Spleen (tissue), 11 donors: ENCODE results near the gene FXYD2. TPM values are rescaled to one million over a fixed set of nuclear protein-coding genes. Genes with fewer than 3 reads are reported as not detected.

Source experiments
- DNase-seq: peaks from one replicate; pipeline ENCODE4 v3.0.0-alpha.2; 2020
- H3K27ac ChIP-seq, 8 donors: fragments of 200-600 bp; sonication (generic) in 7 of 8; 1 replicate in 4 of 8; 2 replicates in 4 of 8; pipeline versions ENCODE4 v1.5.0 to v1.8.0; 2016 to 2021; ENCODE audit warnings: inconsistent platforms in 4 of 8, mild to moderate bottlenecking in 4 of 8, moderate library complexity in 1 of 8
- H3K27me3 ChIP-seq, 7 donors: fragments of 200-600 bp; sonication (generic) in 6 of 7; replicated peaks in 1 of 7; 1 replicate in 4 of 7; 2 replicates in 3 of 7; pipeline versions ENCODE4 v1.5.0 to v1.8.0; 2016 to 2021; ENCODE audit warnings: inconsistent platforms in 3 of 7, mild to moderate bottlenecking in 1 of 7
- H3K36me3 ChIP-seq, 6 donors: fragments of 200-600 bp; sonication (generic) in 5 of 6; 1 replicate in 4 of 6; 2 replicates in 2 of 6; pipeline versions ENCODE4 v1.5.0 to v1.8.0; 2016 to 2021; ENCODE audit warnings: inconsistent platforms in 2 of 6
- H3K4me1 ChIP-seq, 6 donors: fragments of 200-600 bp; sonication (generic) in 5 of 6; 1 replicate in 3 of 6; 2 replicates in 3 of 6; pipeline versions ENCODE4 v1.5.0 to v1.8.0; 2016 to 2021; ENCODE audit warnings: inconsistent platforms in 3 of 6
- H3K4me3 ChIP-seq, 8 donors: fragments of 200-600 bp; sonication (generic) in 7 of 8; 1 replicate in 4 of 8; 2 replicates in 4 of 8; pipeline versions ENCODE4 v1.5.0 to v1.8.0; 2016 to 2021; ENCODE audit warnings: inconsistent platforms in 4 of 8, mild to moderate bottlenecking in 4 of 8, moderate library complexity in 2 of 8
- H3K9me3 ChIP-seq, 8 donors: fragments of 200-600 bp; sonication (generic) in 7 of 8; 1 replicate in 4 of 8; 2 replicates in 4 of 8; pipeline versions ENCODE4 v1.5.0 to v1.8.0; 2016 to 2021; ENCODE audit warnings: inconsistent platforms in 4 of 8
- CTCF ChIP-seq, 11 experiments: fragments of 200-600 bp in 7 of 11; fragments of 450-650 bp in 4 of 11; sonication (generic) in 4 of 11; IDR thresholded peaks in 8 of 11; conservative IDR thresholded peaks in 3 of 11; 1 replicate in 7 of 11; 2 replicates in 4 of 11; pipeline versions ENCODE4 v1.4.0 to v1.8.0; 2016 to 2021; ENCODE audit warnings: antibody characterized with exemption in 11 of 11, inconsistent platforms in 4 of 11, mild to moderate bottlenecking in 1 of 11
- POLR2A ChIP-seq, 3 donors: fragments of 450-650 bp; IDR thresholded peaks; one replicate each; pipeline ENCODE4 v1.5.1; 2017; ENCODE audit warnings: antibody characterized with exemption in 3 of 3, mild to moderate bottlenecking in 1 of 3
- POLR2AphosphoS5 ChIP-seq, 3 donors: sonication (generic); formaldehyde crosslinking; IDR thresholded peaks; one replicate each; pipeline ENCODE4 v1.5.1; 2017; ENCODE audit warnings: antibody characterized with exemption in 3 of 3
- WGBS, 5 donors: extraction: QIAGEN DNeasy Blood & Tissue Kit in 3 of 5; methylation state at CpG; one replicate each; pipeline versions ENCODE4 v1.1.5 to v1.1.7; 2013 to 2018; 5-methylcytosine and 5-hydroxymethylcytosine counted together
- intact Hi-C: fragments of 100-400 bp; cut with DNase I; formaldehyde crosslinking; loops from one replicate; pipeline ENCODE4 v1.15.0; 2023; ENCODE audit warnings: low total_unique reads
- polyA plus RNA-seq, 3 donors: library from polyadenylated mRNA; stranded (reverse); fragments of 200-250 nt; gene quantifications; one replicate each; pipeline ENCODE4 v1.2.1, GENCODE V29; 2013
- total RNA-seq, 7 donors: library from RNA; depleted of rRNA in 3 of 7; stranded (reverse); fragments of >200 nt in 3 of 7; fragmentation: NEBNext Ultra II Directional in 4 of 7; extraction: Animal tissue kit (Norgen Biotek cat#: 25700) in 4 of 7; gene quantifications; one replicate each; pipeline versions ENCODE4 v1.1.0 to v1.2.1, GENCODE V29; 2016 to 2021
- donor health status: healthy with polysubstance abuse.
- donor health status: DM: no; HTN: no; CAD: no; lungs with moderate emphysema.
- donor health status: DM: no; HTN: no; CAD: no.
- donor health status: Bipolar disorder and iron deficiency.
- donor health status: healthy.
- donor health status: DM: no; HTN: no; CAD: no.
- donor health status: DM: yes; HTN: yes; CAD: no.

The FXYD2 gene
- total and polyA plus RNA-seq, 10 donors, result 4.7 to 20.0 (median 8.0) TPM

- no peaks in the 10 kb centered on the region for H3K9me3 ChIP-seq
- no peak for DNase-seq
- peaks cover 4 to 42% (median 22%) of the 10 kb centered on the region in 6 donors for H3K4me1 ChIP-seq
- H3K27ac ChIP-seq, result peak overlapping the region in 4 of 8 donors; percentile 55 to 66 (median 60)
- peaks cover 0 to 32% (median 10%) of the 10 kb centered on the region in 6 donors for H3K36me3 ChIP-seq
- H3K4me3 ChIP-seq, result no peak overlapping the region
- H3K27me3 ChIP-seq, result no peaks in the 10 kb centered on the region
- TF ChIP-seq POLR2AphosphoS5 (IDR thresholded peaks at IDR 0.05), result peak in 1 of 3 donors; percentile 30
- no peak for TF ChIP-seq POLR2A (IDR thresholded peaks at IDR 0.05)
- TF ChIP-seq CTCF (IDR thresholded peaks at IDR 0.05 in 8 of 11, conservative IDR thresholded peaks at IDR 0.05 in 3 of 11), result no peak
- 61 to 81% (median 72%) methylated on average over 16 of the region's 16 CpGs for WGBS, 5 donors
- intact Hi-C loops, result loop anchor here (5.0 to 10.0 kb wide), 2 partner anchors 100 to 212 kb away; no protein-coding TSS in a partner anchor
Measured at GRCh38 chr11:117842131-117842941, 17.8 kb upstream of the FXYD2 start.

GRCh38 chr11:117841551-117842031, 17.0 kb upstream of the FXYD2 start:
- TF ChIP-seq CTCF (IDR thresholded peaks at IDR 0.05 in 8 of 11, conservative IDR thresholded peaks at IDR 0.05 in 3 of 11), result no peak
- TF ChIP-seq POLR2A (IDR thresholded peaks at IDR 0.05), result no peak
- TF ChIP-seq POLR2AphosphoS5 (IDR thresholded peaks at IDR 0.05), result no peak
- WGBS, 5 donors, result 58 to 79% (median 74%) methylated on average over 7 of the region's 7 CpGs
- peaks cover 0 to 39% (median 10%) of the 10 kb centered on the region in 6 donors for H3K36me3 ChIP-seq

GRCh38 chr11:117840881-117841550, 16.5 kb upstream of the FXYD2 start:
- Histone ChIP-seq H3K27me3 (no peaks in the 10 kb centered on the region), H3K4me1 (peaks cover 4 to 54% (median 22%) of the 10 kb centered on the region in 6 donors), H3K36me3 (peaks cover 0 to 41% (median 10%) of the 10 kb centered on the region in 6 donors), H3K27ac (peak overlapping the region in 4 of 8 donors; percentile 55 to 66 (median 60)), H3K4me3 (no peak overlapping the region), H3K9me3 (no peaks in the 10 kb centered on the region)
- no peak for TF ChIP-seq POLR2AphosphoS5 (IDR thresholded peaks at IDR 0.05)
- TF ChIP-seq CTCF (IDR thresholded peaks at IDR 0.05 in 8 of 11, conservative IDR thresholded peaks at IDR 0.05 in 3 of 11), result no peak
- TF ChIP-seq POLR2A (IDR thresholded peaks at IDR 0.05), result no peak
- DNase-seq, result no peak
- intact Hi-C loops, result loop anchor here (5.0 to 10.0 kb wide), 2 partner anchors 101 to 214 kb away; no protein-coding TSS in a partner anchor
- WGBS, 5 donors, result 79 to 85% (median 80%) methylated on average over 11 of the region's 11 CpGs

More at GRCh38 chr11:117841551-117842031, 17.0 kb upstream of the FXYD2 start:
- peaks cover 4 to 50% (median 22%) of the 10 kb centered on the region in 6 donors for H3K4me1 ChIP-seq
- H3K27ac ChIP-seq, result peak overlapping the region in 4 of 8 donors; percentile 55 to 66 (median 60)
- intact Hi-C loops, result loop anchor here (5.0 to 10.0 kb wide), 2 partner anchors 101 to 213 kb away; no protein-coding TSS in a partner anchor
- no peaks in the 10 kb centered on the region for H3K9me3 ChIP-seq
- no peak overlapping the region for H3K4me3 ChIP-seq
- no peaks in the 10 kb centered on the region for H3K27me3 ChIP-seq
- no peak for DNase-seq
